HG03571 (cell line): ENCODE results near the gene TMCC1.
"Not testable (repeated sequence)": the region's sequence is repeated elsewhere in the genome, so short reads cannot be mapped to it uniquely, and the experiment has no call there.

Source experiments
- ATAC-seq: cut with Tn5 transposase; IDR thresholded peaks from one replicate; pipeline ENCODE4 v1.9.1; 2021; ENCODE audit not compliant: unreplicated experiment

TMCC1 gene

GRCh38 chr3:129614435-129614834, 279.1 kb downstream of the TMCC1 start:
- ATAC-seq = no peak

- ATAC-seq = no peak
Observed at GRCh38 chr3:129613367-129613740, 280.2 kb downstream of the TMCC1 start.

DNA sequence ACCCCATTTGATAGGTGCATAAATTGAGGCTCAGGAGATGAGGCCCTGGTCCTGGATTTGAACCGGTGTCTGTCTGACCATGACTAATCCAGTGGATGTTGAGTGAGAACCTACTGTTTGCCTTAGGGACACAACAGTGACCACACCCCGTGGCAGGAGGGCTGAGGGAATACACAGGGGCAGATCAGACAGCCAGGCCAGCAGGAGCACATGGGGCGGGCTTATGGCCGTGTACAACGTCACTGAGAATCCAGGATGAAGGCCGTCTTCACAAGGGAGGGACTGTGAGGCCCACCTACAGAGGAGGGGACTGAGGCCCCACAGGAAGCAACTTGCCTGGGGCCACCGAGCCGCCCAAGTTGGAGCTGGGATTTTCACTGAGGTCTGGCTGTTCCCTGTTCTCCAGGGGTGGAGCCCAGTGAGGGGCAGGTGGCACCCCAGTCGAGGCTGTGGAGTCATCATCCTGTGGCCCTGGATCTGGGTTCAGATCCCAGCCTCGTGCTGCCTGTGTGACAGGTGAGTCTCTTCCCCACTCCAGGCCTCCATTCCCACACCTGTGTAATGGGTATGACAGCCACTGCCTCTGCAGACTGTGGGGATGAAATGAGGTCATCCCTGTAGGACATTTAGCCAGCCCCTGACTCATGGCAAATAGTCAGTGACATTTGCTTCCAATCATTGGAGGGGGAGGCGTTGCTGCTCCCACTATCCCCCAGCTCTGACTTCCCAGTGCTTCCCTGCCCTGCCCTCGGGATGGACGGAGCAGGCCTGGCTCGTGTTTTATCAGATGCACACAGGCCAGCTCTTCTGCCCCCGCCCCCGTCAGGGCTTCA, 280.8 kb downstream of the TMCC1 start:
- ATAC-seq = no peak

DNA sequence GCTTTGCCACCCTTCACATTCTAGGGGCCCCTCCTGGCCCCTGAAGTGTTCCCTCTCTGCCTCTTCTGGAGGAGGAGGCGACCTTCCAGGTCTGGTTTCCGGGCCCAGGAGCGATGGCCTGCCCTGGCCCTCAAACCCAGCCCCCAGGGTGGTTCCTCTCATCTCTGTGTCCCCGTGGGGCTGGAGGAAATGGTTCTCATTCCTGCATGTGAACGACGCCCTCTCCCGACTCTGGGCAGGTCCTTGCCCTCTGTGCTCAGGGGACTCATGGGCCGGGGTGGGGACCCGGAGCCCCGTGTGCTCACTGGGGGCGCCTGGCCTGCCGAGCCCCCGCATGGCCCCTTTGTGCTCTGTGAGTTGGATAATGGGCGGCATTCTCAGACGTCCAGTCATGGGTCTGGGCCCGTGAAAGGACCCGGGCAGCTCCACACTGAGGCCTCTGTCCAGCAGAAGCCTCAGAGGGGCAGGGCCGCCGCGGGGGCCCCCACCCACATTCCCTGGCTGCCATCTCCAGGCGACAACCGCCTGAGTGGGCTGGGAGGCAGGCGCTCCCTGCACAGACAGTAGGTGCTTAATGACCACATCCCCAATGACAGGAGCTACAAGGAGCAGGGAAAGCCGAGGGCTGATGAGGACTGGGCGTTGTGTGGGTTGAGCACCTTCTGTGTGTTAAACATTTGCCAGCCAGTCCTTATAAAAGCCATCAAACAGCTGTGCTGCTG, 281.5 kb downstream of the TMCC1 start:
- ATAC-seq = no peak

DNA sequence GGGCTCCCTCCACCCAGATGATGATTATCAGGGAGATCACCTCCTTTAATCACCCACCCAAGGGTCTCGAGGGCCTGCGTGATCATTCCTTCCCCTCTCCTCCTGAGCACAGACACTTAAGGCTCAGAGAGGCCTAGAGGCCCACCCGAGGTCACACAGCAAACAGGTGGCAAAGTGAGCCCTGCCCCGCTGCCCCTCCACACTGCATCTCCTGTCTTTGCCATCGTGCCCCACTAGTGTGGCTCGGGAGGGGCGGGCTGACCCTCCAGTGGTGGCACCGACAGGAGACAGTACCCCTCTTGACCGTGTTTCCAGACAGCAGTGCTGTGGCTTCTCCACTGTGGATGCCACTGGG, 282.1 kb downstream of the TMCC1 start:
- ATAC-seq = no peak

DNA sequence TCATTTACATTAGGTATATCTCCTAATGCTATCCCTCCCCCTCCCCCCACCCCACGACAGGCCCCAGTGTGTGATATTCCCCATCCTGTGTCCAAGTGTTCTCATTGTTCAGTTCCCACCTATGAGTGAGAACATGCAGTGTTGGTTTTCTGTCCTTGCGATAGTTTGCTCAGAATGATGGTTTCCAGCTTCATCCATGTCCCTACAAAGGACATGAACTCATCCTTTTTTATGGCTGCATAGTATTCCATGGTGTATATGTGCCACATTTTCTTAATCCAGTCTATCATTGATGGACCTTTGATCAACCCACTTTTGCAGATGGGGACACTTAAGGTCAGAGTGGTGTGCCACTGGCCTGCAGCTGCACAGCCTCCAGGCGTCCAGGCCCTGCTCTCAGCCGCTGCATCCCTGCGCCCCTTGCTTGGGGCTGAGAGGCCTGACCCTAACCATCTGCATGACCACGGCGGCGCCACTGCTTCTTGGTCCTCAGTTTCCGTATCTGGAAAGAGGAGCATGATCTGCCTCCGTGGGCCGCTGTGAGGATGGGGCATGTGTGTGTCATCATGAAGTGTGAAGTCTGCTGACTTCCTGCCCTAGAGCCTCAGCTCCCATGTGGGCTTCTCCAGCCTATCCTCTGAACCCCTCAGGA, 282.6 kb downstream of the TMCC1 start:
- not testable (repeated sequence) for ATAC-seq

DNA sequence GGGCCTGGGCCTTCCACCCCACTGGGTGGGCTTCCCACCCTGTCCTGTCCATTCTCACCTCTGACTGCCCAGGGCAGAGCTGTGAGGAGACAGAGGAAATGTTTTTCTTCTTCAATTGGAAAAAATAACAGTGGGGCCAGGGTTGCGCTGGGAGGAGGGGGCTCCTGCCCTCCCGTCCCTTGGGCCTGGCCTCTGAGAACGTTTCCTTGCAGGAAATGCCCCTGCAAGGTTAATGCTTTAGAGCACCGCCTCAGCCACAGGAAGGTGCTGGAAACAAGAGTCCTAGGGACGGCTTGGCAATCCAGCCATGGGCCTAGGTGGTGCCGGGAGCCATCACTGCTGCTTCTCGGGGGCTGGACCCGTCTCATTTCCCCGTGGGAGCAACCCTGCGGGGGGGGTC, 283.2 kb downstream of the TMCC1 start:
- no peak for ATAC-seq

- ATAC-seq = no peak
Observed at GRCh38 chr3:129609591-129610182, 283.8 kb downstream of the TMCC1 start.

DNA sequence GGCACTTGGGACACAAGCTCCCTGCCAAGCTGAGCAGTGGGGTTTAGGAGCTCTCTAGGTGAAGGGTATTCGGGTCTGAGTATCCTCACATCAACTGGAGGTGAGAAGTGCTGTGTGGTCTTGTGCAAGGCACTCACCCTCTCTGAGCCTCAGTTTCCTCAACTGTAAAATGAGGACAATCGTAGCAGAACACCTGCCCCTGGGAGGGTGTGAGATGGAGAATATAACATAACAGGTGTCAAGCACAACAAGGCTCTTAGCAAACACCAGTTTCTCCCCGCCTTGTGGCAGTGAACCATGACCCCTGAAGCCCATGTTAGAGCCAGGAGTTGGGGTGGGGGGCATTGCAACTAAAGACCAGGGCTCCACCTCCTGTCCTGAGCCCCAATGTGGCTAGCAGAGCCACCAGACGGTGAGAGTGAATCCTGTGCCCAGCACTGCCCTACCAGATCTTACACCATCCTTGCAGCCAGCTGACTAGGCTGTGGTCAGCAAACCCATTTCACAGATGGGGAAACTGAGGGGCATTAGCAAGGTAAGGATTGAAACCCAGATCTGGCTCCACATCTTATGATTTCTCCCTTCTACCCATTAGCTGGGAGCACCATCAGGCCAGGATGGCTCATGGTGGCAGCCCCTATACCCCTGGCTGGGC, 284.4 kb downstream of the TMCC1 start:
- ATAC-seq = no peak

DNA sequence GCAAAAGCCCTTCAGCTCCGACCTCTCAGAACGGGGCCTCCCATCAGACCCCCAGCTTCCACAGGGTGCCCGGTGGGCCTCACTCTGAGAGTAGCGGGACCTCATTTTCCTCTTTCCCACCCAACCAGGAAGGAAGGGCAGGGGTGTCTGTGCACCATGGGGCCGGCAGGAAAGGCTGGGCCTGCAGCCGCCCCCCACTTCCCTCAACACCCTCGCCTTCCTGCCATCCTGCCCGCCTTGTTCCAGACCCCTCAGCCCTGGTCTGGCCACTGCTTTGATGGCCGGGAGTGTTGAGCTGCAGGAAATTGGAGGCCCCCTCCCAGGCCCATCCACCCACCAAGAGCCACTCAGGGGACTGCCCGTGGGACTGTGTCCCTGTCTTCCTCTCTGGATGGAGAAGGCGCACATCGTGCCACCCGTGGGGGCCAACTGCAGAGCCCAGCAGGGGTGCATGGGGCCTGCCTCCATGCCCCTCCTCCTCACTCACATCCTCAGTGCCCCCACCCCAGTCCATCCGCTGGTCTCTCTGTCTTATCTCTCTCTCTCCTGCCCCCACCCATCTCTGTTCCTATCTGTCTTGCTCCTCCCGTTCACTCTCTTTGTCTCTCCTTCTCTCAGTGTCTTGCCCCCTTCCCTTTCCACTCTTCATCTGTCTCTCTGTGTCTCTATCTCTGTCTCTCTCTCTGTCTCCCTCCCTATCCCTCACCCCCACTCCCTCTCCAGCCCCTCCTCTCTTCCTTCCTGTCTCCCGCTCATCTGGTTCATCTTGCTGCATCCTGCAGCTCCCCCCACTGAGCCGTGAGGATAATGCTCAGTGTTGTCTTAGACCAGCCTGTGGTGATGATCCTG, 285.2 kb downstream of the TMCC1 start:
- ATAC-seq = no peak

- no peak for ATAC-seq
Observed at GRCh38 chr3:129607391-129608068, 286.0 kb downstream of the TMCC1 start.

GRCh38 chr3:129606636-129607390, 286.7 kb downstream of the TMCC1 start, which contains the start of gene PLXND1:
TSS of gene PLXND1 (minus strand) at chr3:129606676. CDS start at chr3:129606639, 37 bp downstream.
- ATAC-seq = no peak

- no peak for ATAC-seq
Observed at GRCh38 chr3:129605922-129606635, 287.4 kb downstream of the TMCC1 start.

DNA sequence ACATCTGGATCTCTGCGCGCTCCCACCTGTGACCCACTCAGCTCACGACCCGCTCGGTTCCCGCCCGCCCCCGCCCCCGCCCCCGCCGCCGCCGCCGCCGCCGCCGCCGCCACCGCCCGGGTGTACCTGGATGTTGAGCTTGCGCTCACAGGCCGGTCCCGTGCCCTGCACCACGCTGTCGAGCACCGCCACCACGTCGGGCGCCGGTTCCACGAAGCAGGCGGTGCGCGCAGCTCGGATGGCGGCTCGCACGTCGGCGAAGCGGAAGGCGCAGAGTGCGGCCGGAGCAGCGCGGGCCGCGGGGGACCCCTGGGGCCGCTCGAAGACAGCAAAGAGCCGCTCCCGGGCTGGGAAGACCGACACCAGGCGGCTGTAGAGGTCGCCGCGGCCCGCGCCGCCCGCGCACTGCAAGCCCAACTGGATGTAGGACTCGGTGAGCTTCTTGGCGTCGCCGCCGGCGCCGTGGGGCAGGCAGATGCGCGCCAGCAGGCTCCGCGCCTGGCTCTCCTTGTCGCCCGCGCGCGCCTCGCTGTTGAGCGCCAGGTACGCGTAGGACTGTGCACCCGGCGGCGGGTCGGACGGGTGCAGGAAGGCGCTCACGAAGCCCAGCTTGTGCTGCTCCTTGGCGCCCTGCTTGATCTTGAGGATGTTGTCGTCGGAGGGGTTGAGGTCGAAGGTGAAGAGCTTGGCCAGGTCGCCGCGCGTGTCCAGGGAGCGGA, 288.1 kb downstream of the TMCC1 start:
- ATAC-seq = no peak

DNA sequence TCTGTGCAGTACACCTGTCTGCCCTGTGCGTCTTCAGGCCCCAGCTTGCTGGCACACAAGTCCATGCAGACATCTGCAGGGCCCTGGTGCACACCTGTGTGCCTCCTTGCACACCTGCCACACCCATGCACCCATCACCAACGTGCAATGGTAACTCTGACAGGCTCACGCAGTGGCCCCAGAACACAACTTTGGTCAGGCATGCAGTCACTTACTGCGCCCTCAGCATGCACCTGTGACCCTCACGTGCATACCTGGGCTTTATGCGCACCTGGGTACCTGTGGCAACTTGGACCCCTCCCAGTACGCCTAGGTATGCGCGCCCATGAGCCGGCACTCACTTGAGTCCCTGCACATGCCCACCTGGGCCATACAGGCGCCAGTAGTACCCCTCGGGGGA, 288.7 kb downstream of the TMCC1 start:
- ATAC-seq = no peak

- ATAC-seq = no peak
Observed at GRCh38 chr3:129603991-129604749, 289.3 kb downstream of the TMCC1 start.

GRCh38 chr3:129603561-129603942, 290.0 kb downstream of the TMCC1 start:
- no peak for ATAC-seq
